Spleen (tissue), 7 donors: ENCODE results near the gene MYH14.

Source experiments
- CTCF ChIP-seq, 11 experiments: fragments of 200-600 bp in 7 of 11; fragments of 450-650 bp in 4 of 11; sonication (generic) in 4 of 11; IDR thresholded peaks in 8 of 11; conservative IDR thresholded peaks in 3 of 11; 1 replicate in 7 of 11; 2 replicates in 4 of 11; pipeline versions ENCODE4 v1.4.0 to v1.8.0; 2016 to 2021; ENCODE audit warnings: antibody characterized with exemption in 11 of 11, inconsistent platforms in 4 of 11, mild to moderate bottlenecking in 1 of 11
- POLR2A ChIP-seq, 3 donors: fragments of 450-650 bp; IDR thresholded peaks; one replicate each; pipeline ENCODE4 v1.5.1; 2017; ENCODE audit warnings: antibody characterized with exemption in 3 of 3, mild to moderate bottlenecking in 1 of 3
- POLR2AphosphoS5 ChIP-seq, 3 donors: sonication (generic); formaldehyde crosslinking; IDR thresholded peaks; one replicate each; pipeline ENCODE4 v1.5.1; 2017; ENCODE audit warnings: antibody characterized with exemption in 3 of 3
- donor health status: DM: no; HTN: no; CAD: no; lungs with moderate emphysema.
- donor health status: DM: no; HTN: no; CAD: no.
- donor health status: DM: no; HTN: no; CAD: no.

GRCh38 chr19:50221087-50221486, 17.7 kb downstream of the MYH14 start:
- TF ChIP-seq CTCF (IDR thresholded peaks at IDR 0.05 in 8 of 11, conservative IDR thresholded peaks at IDR 0.05 in 3 of 11) = no peak
- no peak for TF ChIP-seq POLR2A (IDR thresholded peaks at IDR 0.05)
- no peak for TF ChIP-seq POLR2AphosphoS5 (IDR thresholded peaks at IDR 0.05)
